Esophagus squamous epithelium (tissue), 5 donors: Measurements from ENCODE around the gene TMCO2. TPM values are rescaled to one million over a fixed set of nuclear protein-coding genes. Genes with fewer than 3 reads are reported as not detected.

Experiments used
- DNase-seq: peaks from one replicate; lab custom pipeline; 2025; lab: John Stamatoyannopoulos, UW
- H3K27ac ChIP-seq, 4 donors: fragments of 200-600 bp; sonication (generic); one replicate each; pipeline ENCODE4 v1.5.1; 2016 to 2019; ENCODE audit warnings: mild to moderate bottlenecking in 1 of 4
- H3K27me3 ChIP-seq, 4 donors: fragments of 200-600 bp; sonication (generic); 1 replicate in 3 of 4; 2 replicates in 1 of 4; pipeline versions ENCODE4 v1.5.1 to v1.6.0; 2017 to 2021; ENCODE audit warnings: antibody characterized with exemption in 1 of 4
- H3K36me3 ChIP-seq, 3 donors: fragments of 200-600 bp; sonication (generic); one replicate each; pipeline ENCODE4 v1.5.1; 2016 to 2019
- H3K4me1 ChIP-seq, 3 donors: fragments of 200-600 bp; sonication (generic); one replicate each; pipeline ENCODE4 v1.5.1; 2017 to 2019
- H3K4me3 ChIP-seq, 4 donors: fragments of 200-600 bp; sonication (generic); 1 replicate in 3 of 4; 2 replicates in 1 of 4; pipeline ENCODE4 v1.5.1; 2016 to 2019; ENCODE audit warnings: mild to moderate bottlenecking in 2 of 4, moderate library complexity in 1 of 4
- H3K9me3 ChIP-seq, 3 donors: fragments of 200-600 bp; sonication (generic); one replicate each; pipeline ENCODE4 v1.5.1; 2016 to 2019
- POLR2A ChIP-seq, 4 donors: fragments of 450-650 bp; IDR thresholded peaks; one replicate each; pipeline ENCODE4 v1.6.1; 2017; ENCODE audit warnings: antibody characterized with exemption in 4 of 4, mild to moderate bottlenecking in 4 of 4, moderate library complexity in 3 of 4
- WGBS, 2 donors: methylation state at CpG; one replicate each; pipeline ENCODE4 v1.1.5; 2018; 5-methylcytosine and 5-hydroxymethylcytosine counted together
- intact Hi-C: fragments of 100-400 bp; cut with DNase I; formaldehyde crosslinking; loops from one replicate; pipeline ENCODE4 v1.15.0; 2022
- total RNA-seq, 4 donors: library from RNA; depleted of rRNA; stranded (reverse); fragments of >200 nt; gene quantifications; one replicate each; pipeline ENCODE4 v1.1.0, GENCODE V29; 2016
- TF ChIP-seq, protein P1 (sequence below), 6 experiments: fragments of 450-650 bp in 4 of 6; fragments of 200-600 bp in 2 of 6; sonication (generic) in 2 of 6; IDR thresholded peaks; one replicate each; pipeline ENCODE4 v1.5.1; 2016 to 2019; ENCODE audit warnings: antibody characterized with exemption in 6 of 6, mild to moderate bottlenecking in 4 of 6, moderate library complexity in 4 of 6
- donor health status: DM: yes; HTN: yes; CAD: no.

TMCO2 gene
- total RNA-seq, 4 donors from 2014 or later: not detected

DNA sequence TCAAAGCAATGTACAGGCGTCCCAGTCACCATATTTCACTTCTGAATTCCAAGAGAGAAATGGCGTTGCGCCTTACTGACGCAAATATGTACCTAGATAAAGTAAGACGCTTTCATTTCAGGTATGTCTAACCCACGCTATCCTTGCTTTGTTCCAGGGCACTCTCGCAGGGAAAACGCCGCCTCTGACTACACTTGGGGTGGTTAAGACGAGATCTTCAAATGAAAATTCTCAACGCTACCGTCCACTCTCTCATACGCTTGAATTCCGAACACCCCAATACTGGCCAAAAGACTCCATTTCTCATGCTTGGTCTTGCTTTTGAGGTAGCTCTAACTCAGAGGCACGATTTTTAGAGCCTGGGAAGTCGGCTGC is 9.6 kb downstream of the TMCO2 start:
- no peak for TF ChIP-seq POLR2A (IDR thresholded peaks at IDR 0.05)
- TF ChIP-seq, protein P1, sequence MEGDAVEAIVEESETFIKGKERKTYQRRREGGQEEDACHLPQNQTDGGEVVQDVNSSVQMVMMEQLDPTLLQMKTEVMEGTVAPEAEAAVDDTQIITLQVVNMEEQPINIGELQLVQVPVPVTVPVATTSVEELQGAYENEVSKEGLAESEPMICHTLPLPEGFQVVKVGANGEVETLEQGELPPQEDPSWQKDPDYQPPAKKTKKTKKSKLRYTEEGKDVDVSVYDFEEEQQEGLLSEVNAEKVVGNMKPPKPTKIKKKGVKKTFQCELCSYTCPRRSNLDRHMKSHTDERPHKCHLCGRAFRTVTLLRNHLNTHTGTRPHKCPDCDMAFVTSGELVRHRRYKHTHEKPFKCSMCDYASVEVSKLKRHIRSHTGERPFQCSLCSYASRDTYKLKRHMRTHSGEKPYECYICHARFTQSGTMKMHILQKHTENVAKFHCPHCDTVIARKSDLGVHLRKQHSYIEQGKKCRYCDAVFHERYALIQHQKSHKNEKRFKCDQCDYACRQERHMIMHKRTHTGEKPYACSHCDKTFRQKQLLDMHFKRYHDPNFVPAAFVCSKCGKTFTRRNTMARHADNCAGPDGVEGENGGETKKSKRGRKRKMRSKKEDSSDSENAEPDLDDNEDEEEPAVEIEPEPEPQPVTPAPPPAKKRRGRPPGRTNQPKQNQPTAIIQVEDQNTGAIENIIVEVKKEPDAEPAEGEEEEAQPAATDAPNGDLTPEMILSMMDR (IDR thresholded peaks at IDR 0.05): no peak
- peak overlapping the region; percentile 58 to 97 (median 87) for H3K4me3 ChIP-seq
- intact Hi-C loops: no loop called here
- DNase-seq: no peak
- no peaks in the 10 kb centered on the region for H3K27me3 ChIP-seq
- no peaks in the 10 kb centered on the region for H3K9me3 ChIP-seq
- H3K27ac ChIP-seq: peak overlapping the region; percentile 95 to 98 (median 96)
- peaks cover 4 to 48% (median 17%) of the 10 kb centered on the region in 3 donors for H3K4me1 ChIP-seq
- 1% methylated on average over 14 to 16 of the region's 16 CpGs for WGBS, 2 donors
- H3K36me3 ChIP-seq: peaks cover 0 to 25% (median 9%) of the 10 kb centered on the region in 3 donors

DNA sequence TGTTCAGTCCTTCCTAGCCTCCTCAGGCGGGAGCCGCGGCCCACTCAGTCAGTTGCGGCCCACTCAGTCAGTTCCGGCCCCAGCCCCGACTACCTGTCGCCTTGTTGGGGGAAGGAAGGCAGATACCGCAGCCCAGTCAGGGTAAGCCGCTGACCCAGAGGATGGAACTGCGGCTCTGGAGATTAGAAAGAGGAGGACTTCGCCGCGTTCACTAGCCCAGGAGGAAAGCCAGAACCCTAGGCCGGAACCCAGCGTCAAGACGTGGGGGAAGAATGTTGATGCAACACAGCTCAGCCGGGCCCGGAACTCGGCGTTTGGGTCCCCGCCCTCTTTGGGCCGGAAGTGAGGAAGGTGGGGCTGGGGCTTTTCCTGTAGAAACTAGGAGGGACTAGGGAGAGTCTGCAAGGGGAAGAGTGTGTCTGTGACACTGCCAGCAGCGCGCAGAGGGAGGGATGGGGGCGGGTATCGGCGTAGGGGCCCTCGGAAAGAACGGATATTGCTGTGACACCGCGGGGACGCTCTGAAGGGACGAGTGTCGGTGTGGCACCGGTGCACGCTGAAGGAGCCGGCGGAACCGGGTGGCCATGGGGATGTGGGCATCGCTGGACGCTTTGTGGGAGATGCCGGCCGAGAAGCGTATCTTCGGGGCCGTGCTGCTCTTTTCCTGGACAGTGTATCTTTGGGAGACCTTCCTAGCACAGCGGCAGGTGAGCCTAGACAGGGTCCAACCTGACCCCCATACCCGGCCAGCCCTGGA is 10.1 kb downstream of the TMCO2 start, which contains the start of gene ZMPSTE24:
Gene ZMPSTE24 (plus strand): TSS at position 549 of the 757 bp plus-strand sequence. CDS start 36 bp downstream, at position 585.
- peak in 3 of 4 donors; percentile 21 to 54 (median 41) for TF ChIP-seq POLR2A (IDR thresholded peaks at IDR 0.05)
- TF ChIP-seq, protein P1 (IDR thresholded peaks at IDR 0.05): peak in 1 of 6 experiments; percentile 37
- DNase-seq: peak; percentile 86
- 0 to 1% methylated on average over 20 to 24 of the region's 48 CpGs for WGBS, 2 donors
- Histone ChIP-seq H3K4me1 (peaks cover 4 to 53% (median 17%) of the 10 kb centered on the region in 3 donors), H3K27ac (peak within 1 kb of the TSS; percentile 95 to 98 (median 96)), H3K36me3 (peaks cover 0 to 31% (median 12%) of the 10 kb centered on the region in 3 donors), H3K27me3 (no peaks in the 10 kb centered on the region), H3K4me3 (peak within 1 kb of the TSS; percentile 58 to 97 (median 87)), H3K9me3 (no peaks in the 10 kb centered on the region)
- intact Hi-C loops: no loop called here

DNA sequence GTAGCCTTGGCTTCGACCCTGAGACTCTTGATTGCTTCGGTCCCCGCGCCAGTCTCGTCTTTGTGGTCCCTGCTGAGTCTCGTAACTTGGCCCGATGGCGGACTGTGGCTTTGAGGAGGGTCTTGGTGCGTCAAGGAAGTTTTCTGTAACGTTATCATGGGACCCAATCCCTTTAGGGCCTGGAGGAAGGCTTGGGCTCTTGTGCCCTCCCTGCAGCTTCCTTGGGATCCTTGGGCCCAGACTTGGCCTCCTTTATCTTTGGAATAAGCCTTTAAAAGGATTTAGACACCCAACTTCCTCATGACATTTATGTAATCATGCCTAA is 10.7 kb downstream of the TMCO2 start:
- H3K4me3 ChIP-seq: peak overlapping the region; percentile 58 to 97 (median 87)
- no CpG with 5 or more reads among the region's 10 CpGs for WGBS, 2 donors
- peaks cover 0 to 36% (median 12%) of the 10 kb centered on the region in 3 donors for H3K36me3 ChIP-seq
- H3K27me3 ChIP-seq: no peaks in the 10 kb centered on the region
- H3K4me1 ChIP-seq: peaks cover 4 to 58% (median 17%) of the 10 kb centered on the region in 3 donors
- no peak for DNase-seq
- intact Hi-C loops: no loop called here
- H3K9me3 ChIP-seq: no peaks in the 10 kb centered on the region
- peak overlapping the region; percentile 95 to 98 (median 96) for H3K27ac ChIP-seq
- TF ChIP-seq, protein P1 (IDR thresholded peaks at IDR 0.05): no peak
- no peak for TF ChIP-seq POLR2A (IDR thresholded peaks at IDR 0.05)

DNA sequence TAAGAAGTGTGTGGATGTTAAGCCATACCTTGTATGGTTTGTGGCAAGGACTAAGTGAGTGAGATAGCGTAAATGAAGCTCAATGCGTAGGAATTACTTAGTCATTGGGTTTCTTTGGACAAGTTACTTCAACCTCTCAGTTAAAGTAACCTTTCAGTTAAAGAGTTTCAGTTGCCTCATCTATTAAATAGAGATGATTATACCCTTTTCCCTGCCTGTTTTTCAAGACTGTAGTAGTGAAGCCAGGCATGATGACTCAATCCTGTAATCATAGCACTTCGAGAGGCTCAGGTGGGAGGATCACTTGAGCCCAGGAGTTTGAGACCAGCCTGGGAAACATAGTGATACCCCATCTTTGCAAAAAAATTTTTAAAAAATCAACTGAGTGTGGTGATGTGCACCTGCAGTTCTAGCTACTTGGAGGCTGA is 16.6 kb downstream of the TMCO2 start:
- Histone ChIP-seq H3K4me3 (no peak overlapping the region), H3K36me3 (peaks cover 0 to 80% (median 21%) of the 10 kb centered on the region in 3 donors), H3K27me3 (no peaks in the 10 kb centered on the region), H3K9me3 (no peaks in the 10 kb centered on the region), H3K4me1 (peaks cover 0 to 67% (median 11%) of the 10 kb centered on the region in 3 donors), H3K27ac (no peak overlapping the region)
- WGBS, 2 donors: 64 to 70% methylated on average over 3 of the region's 3 CpGs
- intact Hi-C loops: no loop called here
- DNase-seq: no peak
- TF ChIP-seq, protein P1 (IDR thresholded peaks at IDR 0.05): no peak
- TF ChIP-seq POLR2A (IDR thresholded peaks at IDR 0.05): no peak

DNA sequence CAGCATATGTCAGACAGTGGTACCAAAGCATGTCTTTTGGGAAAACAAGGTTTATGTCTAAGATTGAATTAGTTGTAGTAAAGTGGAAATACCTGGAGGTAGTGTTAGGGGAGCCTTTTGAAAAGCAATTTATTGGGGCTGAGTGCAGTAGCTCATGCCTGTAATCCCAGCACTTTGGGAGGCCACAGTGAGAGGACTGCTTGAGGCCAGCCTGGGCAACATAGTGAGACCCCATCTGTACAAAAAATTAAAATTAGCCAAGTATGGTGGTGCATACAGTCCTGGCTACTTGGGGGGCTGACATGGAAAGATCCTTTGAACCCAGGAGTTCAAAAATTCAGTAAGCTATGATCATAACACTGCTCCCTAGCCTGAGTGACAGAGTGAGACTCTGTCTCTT is 17.6 kb downstream of the TMCO2 start:
- no peak overlapping the region for H3K27ac ChIP-seq

More for the DNA sequence above, 17.6 kb downstream of the TMCO2 start:
- H3K4me3 ChIP-seq: no peak overlapping the region
- H3K36me3 ChIP-seq: peaks cover 0 to 84% (median 21%) of the 10 kb centered on the region in 3 donors
- no peaks in the 10 kb centered on the region for H3K27me3 ChIP-seq
- TF ChIP-seq POLR2A (IDR thresholded peaks at IDR 0.05): no peak
- TF ChIP-seq, protein P1 (IDR thresholded peaks at IDR 0.05): no peak
- DNase-seq: no peak
- H3K4me1 ChIP-seq: peaks cover 0 to 59% (median 7%) of the 10 kb centered on the region in 3 donors
- intact Hi-C loops: no loop called here
- H3K9me3 ChIP-seq: no peaks in the 10 kb centered on the region
